Testis (tissue), 2 donors: ENCODE measurements around the gene TRIM49D1.
"Not testable (repeated sequence)": the region's sequence is repeated elsewhere in the genome, so short reads cannot be mapped to it uniquely, and the experiment has no call there.

Experiments used
- CTCF ChIP-seq, 3 experiments: fragments of 450-650 bp in 2 of 3; fragments of 200-600 bp in 1 of 3; sonication (generic) in 1 of 3; IDR thresholded peaks; one replicate each; pipeline ENCODE4 v1.5.1; 2016 to 2019; ENCODE audit warnings: antibody characterized with exemption in 3 of 3, mild to moderate bottlenecking in 2 of 3, moderate library complexity in 1 of 3
- POLR2A ChIP-seq: fragments of 450-650 bp; IDR thresholded peaks from one replicate; pipeline ENCODE4 v1.6.1; 2017; ENCODE audit warnings: antibody characterized with exemption, mild to moderate bottlenecking, moderate library complexity

DNA sequence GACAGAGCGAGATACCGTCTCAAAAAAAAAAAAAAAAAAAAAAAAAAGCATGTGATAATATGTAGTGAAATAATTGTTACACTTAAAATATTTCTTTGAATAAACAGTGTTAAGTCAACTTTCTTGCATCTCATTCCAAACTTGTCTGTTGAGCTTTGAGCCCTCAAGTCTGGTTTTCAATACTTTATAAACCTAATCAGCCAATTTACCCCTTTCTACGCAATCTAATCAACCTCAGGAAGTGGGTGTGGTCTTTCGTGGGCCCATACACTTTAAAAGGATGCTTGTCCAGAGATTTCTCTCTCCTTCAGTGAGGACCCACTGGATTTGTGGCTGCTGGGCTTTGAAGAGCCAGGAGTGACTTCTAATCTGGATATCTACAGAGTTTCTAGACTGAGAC, 43.7 kb upstream of the TRIM49D1 start, which contains the start of gene TRIM64:
- not testable (repeated sequence) for TF ChIP-seq CTCF (IDR thresholded peaks at IDR 0.05); POLR2A
